ENCODE data around the gene HOXD3. TPM values are rescaled to one million over a fixed set of nuclear protein-coding genes. Genes with fewer than 3 reads are reported as not detected.

Gene HOXD3
- total RNA-seq, 1 experiment from 2014 or later, result not detected

DNA sequence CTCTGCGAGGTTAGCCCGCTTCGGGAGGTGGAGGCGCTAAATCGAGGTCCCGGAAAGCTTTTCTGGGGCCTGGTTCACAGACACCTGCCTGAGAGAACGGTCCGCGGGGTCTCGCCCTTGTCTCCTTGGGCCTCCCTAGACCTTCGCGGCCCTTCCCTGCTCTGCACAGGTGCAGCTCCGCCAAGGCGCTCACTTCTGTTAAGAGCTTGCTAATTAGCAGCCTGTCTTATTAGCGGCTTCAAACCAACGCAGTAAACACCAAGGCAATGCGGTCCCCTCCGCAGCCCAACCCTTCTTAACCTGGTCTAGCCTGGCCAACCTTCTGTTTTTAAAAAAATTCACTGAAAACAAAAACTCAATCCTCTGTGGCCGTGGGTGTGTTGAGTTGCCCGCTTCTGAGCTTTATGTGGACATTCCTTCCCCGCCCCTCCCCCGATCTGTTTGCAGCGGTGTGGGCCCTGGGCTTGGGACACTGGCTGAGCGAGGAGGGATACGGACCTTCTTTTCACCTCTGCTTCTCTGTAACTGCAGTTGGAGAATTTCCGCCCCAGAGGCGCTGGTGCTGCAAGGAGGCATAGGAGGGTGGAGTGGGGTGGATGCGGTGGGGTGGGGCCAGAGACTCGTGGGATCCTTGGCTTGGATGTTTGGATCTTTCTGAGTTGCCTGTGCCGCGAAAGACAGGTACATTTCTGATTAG is 9.2 kb upstream of the HOXD3 start:
- Mint-ChIP-seq H3K27me3 (ENCODE audit: low read depth) (peaks cover 100% of the 10 kb centered on the region), H3K9me3 (no peaks in the 10 kb centered on the region), H3K36me3 (no peaks in the 10 kb centered on the region), H3K4me3 (no peak overlapping the region), H3K4me1 (peaks cover 22% of the 10 kb centered on the region), H3K27ac (no peak overlapping the region)
- ChIA-PET POLR2A (no interaction called here), CTCF (interaction anchor here (1.1 to 1.6 kb wide), 4 partner anchors 37 to 504 kb away, joined by 3 to 9 read pairs (median 4); no protein-coding TSS in a partner anchor)
- no peak for DNase-seq (ENCODE audit: low spot score)
- TF ChIP-seq KAT7 (CRISPR knock-in tag; IDR thresholded peaks at IDR 0.05; ENCODE audit: borderline replicate concordance), result no peak
- no peak for TF ChIP-seq FOXP1 (CRISPR knock-in tag; IDR thresholded peaks at IDR 0.05; ENCODE audit: borderline replicate concordance)
- TF ChIP-seq, protein P1, sequence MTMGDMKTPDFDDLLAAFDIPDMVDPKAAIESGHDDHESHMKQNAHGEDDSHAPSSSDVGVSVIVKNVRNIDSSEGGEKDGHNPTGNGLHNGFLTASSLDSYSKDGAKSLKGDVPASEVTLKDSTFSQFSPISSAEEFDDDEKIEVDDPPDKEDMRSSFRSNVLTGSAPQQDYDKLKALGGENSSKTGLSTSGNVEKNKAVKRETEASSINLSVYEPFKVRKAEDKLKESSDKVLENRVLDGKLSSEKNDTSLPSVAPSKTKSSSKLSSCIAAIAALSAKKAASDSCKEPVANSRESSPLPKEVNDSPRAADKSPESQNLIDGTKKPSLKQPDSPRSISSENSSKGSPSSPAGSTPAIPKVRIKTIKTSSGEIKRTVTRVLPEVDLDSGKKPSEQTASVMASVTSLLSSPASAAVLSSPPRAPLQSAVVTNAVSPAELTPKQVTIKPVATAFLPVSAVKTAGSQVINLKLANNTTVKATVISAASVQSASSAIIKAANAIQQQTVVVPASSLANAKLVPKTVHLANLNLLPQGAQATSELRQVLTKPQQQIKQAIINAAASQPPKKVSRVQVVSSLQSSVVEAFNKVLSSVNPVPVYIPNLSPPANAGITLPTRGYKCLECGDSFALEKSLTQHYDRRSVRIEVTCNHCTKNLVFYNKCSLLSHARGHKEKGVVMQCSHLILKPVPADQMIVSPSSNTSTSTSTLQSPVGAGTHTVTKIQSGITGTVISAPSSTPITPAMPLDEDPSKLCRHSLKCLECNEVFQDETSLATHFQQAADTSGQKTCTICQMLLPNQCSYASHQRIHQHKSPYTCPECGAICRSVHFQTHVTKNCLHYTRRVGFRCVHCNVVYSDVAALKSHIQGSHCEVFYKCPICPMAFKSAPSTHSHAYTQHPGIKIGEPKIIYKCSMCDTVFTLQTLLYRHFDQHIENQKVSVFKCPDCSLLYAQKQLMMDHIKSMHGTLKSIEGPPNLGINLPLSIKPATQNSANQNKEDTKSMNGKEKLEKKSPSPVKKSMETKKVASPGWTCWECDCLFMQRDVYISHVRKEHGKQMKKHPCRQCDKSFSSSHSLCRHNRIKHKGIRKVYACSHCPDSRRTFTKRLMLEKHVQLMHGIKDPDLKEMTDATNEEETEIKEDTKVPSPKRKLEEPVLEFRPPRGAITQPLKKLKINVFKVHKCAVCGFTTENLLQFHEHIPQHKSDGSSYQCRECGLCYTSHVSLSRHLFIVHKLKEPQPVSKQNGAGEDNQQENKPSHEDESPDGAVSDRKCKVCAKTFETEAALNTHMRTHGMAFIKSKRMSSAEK (CRISPR knock-in tag; IDR thresholded peaks at IDR 0.05; ENCODE audit: borderline replicate concordance), result no peak
- TF ChIP-seq, protein P2, sequence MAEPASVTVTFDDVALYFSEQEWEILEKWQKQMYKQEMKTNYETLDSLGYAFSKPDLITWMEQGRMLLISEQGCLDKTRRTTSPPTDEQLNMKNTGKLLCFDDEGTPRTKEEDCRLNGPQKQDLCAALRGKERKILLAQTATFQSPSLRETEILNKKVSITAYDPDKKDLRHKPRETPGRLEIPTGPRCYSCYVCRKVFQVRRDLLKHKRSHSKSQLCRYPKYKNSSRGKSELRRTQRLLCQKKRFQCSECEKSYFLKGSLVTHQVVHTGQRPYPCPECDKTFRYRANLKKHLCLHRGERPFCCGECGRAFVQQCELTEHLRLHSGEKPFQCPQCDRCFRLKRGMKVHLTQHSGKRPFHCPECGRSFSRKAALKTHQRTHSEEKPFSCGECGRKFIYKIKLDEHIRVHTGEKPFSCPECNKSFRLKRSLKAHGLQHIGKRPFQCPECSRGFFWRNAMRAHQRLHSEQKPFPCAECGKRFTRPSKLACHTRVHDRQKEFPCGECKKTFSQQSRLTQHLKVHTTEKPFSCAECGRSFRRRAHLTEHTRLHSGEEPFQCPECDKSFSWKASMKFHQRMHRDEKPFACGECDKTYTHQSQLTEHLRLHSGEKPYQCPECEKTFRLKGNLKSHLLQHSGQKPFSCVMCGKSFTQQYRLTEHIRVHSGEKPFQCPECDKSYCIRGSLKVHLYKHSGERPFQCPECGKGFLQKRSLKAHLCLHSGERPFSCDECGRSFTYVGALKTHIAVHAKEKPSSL (CRISPR knock-in tag; conservative IDR thresholded peaks at IDR 0.05), result no peak
- TF ChIP-seq, protein P3, sequence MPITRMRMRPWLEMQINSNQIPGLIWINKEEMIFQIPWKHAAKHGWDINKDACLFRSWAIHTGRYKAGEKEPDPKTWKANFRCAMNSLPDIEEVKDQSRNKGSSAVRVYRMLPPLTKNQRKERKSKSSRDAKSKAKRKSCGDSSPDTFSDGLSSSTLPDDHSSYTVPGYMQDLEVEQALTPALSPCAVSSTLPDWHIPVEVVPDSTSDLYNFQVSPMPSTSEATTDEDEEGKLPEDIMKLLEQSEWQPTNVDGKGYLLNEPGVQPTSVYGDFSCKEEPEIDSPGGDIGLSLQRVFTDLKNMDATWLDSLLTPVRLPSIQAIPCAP (CRISPR knock-in tag; IDR thresholded peaks at IDR 0.05), result no peak
- TF ChIP-seq NR1H2 (CRISPR knock-in tag; IDR thresholded peaks at IDR 0.05), result no peak
- TF ChIP-seq, protein P4, sequence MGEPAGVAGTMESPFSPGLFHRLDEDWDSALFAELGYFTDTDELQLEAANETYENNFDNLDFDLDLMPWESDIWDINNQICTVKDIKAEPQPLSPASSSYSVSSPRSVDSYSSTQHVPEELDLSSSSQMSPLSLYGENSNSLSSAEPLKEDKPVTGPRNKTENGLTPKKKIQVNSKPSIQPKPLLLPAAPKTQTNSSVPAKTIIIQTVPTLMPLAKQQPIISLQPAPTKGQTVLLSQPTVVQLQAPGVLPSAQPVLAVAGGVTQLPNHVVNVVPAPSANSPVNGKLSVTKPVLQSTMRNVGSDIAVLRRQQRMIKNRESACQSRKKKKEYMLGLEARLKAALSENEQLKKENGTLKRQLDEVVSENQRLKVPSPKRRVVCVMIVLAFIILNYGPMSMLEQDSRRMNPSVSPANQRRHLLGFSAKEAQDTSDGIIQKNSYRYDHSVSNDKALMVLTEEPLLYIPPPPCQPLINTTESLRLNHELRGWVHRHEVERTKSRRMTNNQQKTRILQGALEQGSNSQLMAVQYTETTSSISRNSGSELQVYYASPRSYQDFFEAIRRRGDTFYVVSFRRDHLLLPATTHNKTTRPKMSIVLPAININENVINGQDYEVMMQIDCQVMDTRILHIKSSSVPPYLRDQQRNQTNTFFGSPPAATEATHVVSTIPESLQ (CRISPR knock-in tag; IDR thresholded peaks at IDR 0.05), result no peak
- TF ChIP-seq TP53 (CRISPR knock-in tag; IDR thresholded peaks at IDR 0.05), result no peak
- peak; percentile 12; the same call in 1 of the 2 replicates for ATAC-seq

DNA sequence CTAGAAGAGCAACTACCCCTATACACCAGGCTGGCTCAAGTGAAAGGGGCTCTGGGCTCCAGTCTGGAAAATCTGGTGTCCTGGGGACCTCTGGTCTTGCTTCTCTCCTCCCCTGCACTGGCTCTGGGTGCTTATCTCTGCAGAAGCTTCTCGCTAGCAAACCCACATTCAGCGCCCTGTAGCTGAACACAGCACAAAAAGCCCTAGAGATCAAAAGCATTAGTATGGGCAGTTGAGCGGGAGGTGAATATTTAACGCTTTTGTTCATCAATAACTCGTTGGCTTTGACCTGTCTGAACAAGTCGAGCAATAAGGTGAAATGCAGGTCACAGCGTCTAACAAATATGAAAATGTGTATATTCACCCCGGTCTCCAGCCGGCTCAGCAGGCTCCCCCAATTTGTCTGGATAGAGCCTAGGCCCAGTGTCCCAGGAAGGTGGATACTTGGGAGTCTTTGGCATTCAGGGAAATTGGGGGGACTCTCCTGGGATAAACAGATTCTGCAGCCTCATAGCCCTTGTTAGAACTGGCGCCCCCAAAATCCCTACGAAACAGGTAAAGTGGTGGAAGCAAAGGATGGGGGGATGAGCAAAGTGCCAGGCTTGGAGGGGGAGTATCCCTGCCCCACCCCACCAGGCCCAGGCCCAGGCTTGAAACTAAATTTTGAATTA is 8.2 kb upstream of the HOXD3 start:
- CTCF ChIA-PET, result no interaction called here
- H3K4me3 Mint-ChIP-seq, result no peak overlapping the region
- TF ChIP-seq, protein P5, sequence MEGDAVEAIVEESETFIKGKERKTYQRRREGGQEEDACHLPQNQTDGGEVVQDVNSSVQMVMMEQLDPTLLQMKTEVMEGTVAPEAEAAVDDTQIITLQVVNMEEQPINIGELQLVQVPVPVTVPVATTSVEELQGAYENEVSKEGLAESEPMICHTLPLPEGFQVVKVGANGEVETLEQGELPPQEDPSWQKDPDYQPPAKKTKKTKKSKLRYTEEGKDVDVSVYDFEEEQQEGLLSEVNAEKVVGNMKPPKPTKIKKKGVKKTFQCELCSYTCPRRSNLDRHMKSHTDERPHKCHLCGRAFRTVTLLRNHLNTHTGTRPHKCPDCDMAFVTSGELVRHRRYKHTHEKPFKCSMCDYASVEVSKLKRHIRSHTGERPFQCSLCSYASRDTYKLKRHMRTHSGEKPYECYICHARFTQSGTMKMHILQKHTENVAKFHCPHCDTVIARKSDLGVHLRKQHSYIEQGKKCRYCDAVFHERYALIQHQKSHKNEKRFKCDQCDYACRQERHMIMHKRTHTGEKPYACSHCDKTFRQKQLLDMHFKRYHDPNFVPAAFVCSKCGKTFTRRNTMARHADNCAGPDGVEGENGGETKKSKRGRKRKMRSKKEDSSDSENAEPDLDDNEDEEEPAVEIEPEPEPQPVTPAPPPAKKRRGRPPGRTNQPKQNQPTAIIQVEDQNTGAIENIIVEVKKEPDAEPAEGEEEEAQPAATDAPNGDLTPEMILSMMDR (IDR thresholded peaks at IDR 0.05), result no peak
- TF ChIP-seq GABPB1 (CRISPR knock-in tag; IDR thresholded peaks at IDR 0.05), result no peak
- TF ChIP-seq, protein P6, sequence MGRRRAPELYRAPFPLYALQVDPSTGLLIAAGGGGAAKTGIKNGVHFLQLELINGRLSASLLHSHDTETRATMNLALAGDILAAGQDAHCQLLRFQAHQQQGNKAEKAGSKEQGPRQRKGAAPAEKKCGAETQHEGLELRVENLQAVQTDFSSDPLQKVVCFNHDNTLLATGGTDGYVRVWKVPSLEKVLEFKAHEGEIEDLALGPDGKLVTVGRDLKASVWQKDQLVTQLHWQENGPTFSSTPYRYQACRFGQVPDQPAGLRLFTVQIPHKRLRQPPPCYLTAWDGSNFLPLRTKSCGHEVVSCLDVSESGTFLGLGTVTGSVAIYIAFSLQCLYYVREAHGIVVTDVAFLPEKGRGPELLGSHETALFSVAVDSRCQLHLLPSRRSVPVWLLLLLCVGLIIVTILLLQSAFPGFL (CRISPR knock-in tag; IDR thresholded peaks at IDR 0.05; ENCODE audit: borderline replicate concordance), result no peak
- no peak for TF ChIP-seq NFYB (CRISPR knock-in tag; conservative IDR thresholded peaks at IDR 0.05; ENCODE audit: low read depth)
- TF ChIP-seq ZNF416 (CRISPR knock-in tag; IDR thresholded peaks at IDR 0.05), result no peak
- TF ChIP-seq ZNF671 (CRISPR knock-in tag; IDR thresholded peaks at IDR 0.05), result no peak
- no peak for TF ChIP-seq ZBTB21 (CRISPR knock-in tag; IDR thresholded peaks at IDR 0.05; ENCODE audit: borderline replicate concordance)
- TF ChIP-seq, protein P7, sequence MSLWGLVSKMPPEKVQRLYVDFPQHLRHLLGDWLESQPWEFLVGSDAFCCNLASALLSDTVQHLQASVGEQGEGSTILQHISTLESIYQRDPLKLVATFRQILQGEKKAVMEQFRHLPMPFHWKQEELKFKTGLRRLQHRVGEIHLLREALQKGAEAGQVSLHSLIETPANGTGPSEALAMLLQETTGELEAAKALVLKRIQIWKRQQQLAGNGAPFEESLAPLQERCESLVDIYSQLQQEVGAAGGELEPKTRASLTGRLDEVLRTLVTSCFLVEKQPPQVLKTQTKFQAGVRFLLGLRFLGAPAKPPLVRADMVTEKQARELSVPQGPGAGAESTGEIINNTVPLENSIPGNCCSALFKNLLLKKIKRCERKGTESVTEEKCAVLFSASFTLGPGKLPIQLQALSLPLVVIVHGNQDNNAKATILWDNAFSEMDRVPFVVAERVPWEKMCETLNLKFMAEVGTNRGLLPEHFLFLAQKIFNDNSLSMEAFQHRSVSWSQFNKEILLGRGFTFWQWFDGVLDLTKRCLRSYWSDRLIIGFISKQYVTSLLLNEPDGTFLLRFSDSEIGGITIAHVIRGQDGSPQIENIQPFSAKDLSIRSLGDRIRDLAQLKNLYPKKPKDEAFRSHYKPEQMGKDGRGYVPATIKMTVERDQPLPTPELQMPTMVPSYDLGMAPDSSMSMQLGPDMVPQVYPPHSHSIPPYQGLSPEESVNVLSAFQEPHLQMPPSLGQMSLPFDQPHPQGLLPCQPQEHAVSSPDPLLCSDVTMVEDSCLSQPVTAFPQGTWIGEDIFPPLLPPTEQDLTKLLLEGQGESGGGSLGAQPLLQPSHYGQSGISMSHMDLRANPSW (CRISPR knock-in tag; conservative IDR thresholded peaks at IDR 0.05; ENCODE audit: low read depth), result no peak
- TF ChIP-seq, protein P8, sequence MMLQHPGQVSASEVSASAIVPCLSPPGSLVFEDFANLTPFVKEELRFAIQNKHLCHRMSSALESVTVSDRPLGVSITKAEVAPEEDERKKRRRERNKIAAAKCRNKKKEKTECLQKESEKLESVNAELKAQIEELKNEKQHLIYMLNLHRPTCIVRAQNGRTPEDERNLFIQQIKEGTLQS (CRISPR knock-in tag; conservative IDR thresholded peaks at IDR 0.05), result no peak

More for the DNA sequence above, 8.2 kb upstream of the HOXD3 start:
- Mint-ChIP-seq H3K4me1 (peaks cover 22% of the 10 kb centered on the region), H3K27ac (no peak overlapping the region), H3K36me3 (no peaks in the 10 kb centered on the region), H3K27me3 (ENCODE audit: low read depth) (peaks cover 100% of the 10 kb centered on the region), H3K9me3 (no peaks in the 10 kb centered on the region)
- DNase-seq (ENCODE audit: low spot score), result no peak
- ATAC-seq, result no peak
- POLR2A ChIA-PET, result interaction anchor here (0.6 to 1.6 kb wide), 2 partner anchors 14 to 17 kb away, joined by 3 read pairs; no protein-coding TSS in a partner anchor

All from WTC11 (cell line).